Breast epithelium (tissue), 3 donors: ENCODE results near the gene CDKN1C.

Source experiments
- CTCF ChIP-seq, 3 donors: fragments of 450-650 bp; IDR thresholded peaks; one replicate each; pipeline ENCODE4 v1.5.1; 2016 to 2017; ENCODE audit warnings: antibody characterized with exemption in 3 of 3, mild to moderate bottlenecking in 3 of 3, moderate library complexity in 3 of 3
- POLR2A ChIP-seq: fragments of 450-650 bp; IDR thresholded peaks from one replicate; pipeline ENCODE4 v1.6.1; 2016; ENCODE audit warnings: antibody characterized with exemption, mild to moderate bottlenecking, moderate library complexity

GRCh38 chr11:2844996-2845395, 40.6 kb downstream of the CDKN1C start:
- TF ChIP-seq CTCF (IDR thresholded peaks at IDR 0.05) (no peak), POLR2A (no peak)
